Esophagus muscularis mucosa (tissue), 4 donors: ENCODE measurements around the gene MRPL28.

ENCODE experiments used
- EP300 ChIP-seq: sonication (generic); formaldehyde crosslinking; IDR thresholded peaks from one replicate; pipeline ENCODE4 v1.6.1; 2017; ENCODE audit warnings: antibody characterized with exemption
- POLR2AphosphoS5 ChIP-seq, 2 donors: sonication (generic); formaldehyde crosslinking; IDR thresholded peaks; one replicate each; pipeline ENCODE4 v1.6.1; 2017; ENCODE audit warnings: antibody characterized with exemption in 2 of 2
- TF ChIP-seq, protein P1 (sequence below), 3 experiments: fragments of 200-600 bp in 2 of 3; fragments of 450-650 bp in 1 of 3; sonication (generic) in 2 of 3; IDR thresholded peaks; one replicate each; pipeline ENCODE4 v1.5.1; 2017 to 2019; ENCODE audit warnings: antibody characterized with exemption in 3 of 3, mild to moderate bottlenecking in 2 of 3, moderate library complexity in 1 of 3

DNA sequence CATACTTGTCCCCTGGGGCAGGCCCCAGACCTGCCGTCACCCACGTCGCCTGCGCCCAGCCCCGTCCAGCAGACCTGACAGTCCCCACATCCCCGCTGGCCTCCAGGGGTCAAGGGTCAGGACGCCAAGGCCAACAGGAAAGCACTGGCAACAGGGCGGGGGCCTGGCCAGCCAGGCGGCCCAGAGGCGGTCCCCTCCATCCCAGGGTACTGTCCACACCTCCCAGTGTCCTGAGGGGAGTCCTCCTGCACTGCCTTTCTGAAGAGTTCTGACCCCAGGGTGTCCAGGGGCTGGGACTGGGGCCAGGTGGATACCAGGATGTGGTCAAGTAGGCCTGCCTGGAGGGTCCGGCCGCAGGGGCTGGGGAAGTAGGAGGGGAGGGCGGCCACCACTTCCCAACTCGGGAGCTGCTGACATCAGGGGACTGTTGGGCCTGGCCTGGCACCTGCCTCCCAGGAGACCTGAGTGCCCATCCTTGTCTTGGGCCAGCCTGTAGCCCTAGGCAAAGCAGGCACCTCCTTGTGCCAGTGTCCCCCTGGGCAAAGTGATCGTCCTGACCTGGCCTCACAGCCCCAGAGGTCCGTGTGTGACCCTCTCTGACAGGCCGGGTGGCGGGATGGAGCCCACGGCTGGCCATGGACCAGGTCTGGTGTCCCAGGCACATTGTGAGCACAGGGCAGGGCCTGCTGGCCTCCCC, 11.1 kb downstream of the MRPL28 start:
- TF ChIP-seq POLR2AphosphoS5 (IDR thresholded peaks at IDR 0.05), result no peak
- no peak for TF ChIP-seq EP300
- TF ChIP-seq, protein P1, sequence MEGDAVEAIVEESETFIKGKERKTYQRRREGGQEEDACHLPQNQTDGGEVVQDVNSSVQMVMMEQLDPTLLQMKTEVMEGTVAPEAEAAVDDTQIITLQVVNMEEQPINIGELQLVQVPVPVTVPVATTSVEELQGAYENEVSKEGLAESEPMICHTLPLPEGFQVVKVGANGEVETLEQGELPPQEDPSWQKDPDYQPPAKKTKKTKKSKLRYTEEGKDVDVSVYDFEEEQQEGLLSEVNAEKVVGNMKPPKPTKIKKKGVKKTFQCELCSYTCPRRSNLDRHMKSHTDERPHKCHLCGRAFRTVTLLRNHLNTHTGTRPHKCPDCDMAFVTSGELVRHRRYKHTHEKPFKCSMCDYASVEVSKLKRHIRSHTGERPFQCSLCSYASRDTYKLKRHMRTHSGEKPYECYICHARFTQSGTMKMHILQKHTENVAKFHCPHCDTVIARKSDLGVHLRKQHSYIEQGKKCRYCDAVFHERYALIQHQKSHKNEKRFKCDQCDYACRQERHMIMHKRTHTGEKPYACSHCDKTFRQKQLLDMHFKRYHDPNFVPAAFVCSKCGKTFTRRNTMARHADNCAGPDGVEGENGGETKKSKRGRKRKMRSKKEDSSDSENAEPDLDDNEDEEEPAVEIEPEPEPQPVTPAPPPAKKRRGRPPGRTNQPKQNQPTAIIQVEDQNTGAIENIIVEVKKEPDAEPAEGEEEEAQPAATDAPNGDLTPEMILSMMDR (IDR thresholded peaks at IDR 0.05), result no peak
